ENCODE measurements around the gene EPC1.

- no peak for TF ChIP-seq POLR2AphosphoS5 (IDR thresholded peaks at IDR 0.05; ENCODE audit: low read depth, low read length)
- no peak for TF ChIP-seq POLR2A (IDR thresholded peaks at IDR 0.05; ENCODE audit: low read depth, low read length)
These were observed 20.1 kb downstream of the EPC1 start for GRCh38 chr10:32326680-32327363.

All from GM12891 (cell line).